K562 (cell line): ENCODE measurements around the gene NDUFAF8. TPM values are rescaled to one million over a fixed set of nuclear protein-coding genes. Genes with fewer than 3 reads are reported as not detected.

Experiments used
- CHD1 ChIP-seq: fragments of 200-600 bp; sonication (generic); IDR thresholded peaks from one replicate; pipeline ENCODE4 v1.6.1; 2012; ENCODE audit warnings: mild to moderate bottlenecking, moderate library complexity, low read length, inconsistent platforms
- HCFC1 ChIP-seq: IDR thresholded peaks from 2 replicates; pipeline ENCODE4 v1.6.1; 2012; ENCODE audit warnings: low read depth, low read length, improper control_type of control experiment
- IRF2 ChIP-seq: sonication (generic); formaldehyde crosslinking; IDR thresholded peaks from 2 replicates; pipeline ENCODE4 v1.8.1; 2022; ENCODE audit warnings: mild to moderate bottlenecking, missing genetic modification reagents
- LCOR ChIP-seq: sonication (generic); formaldehyde crosslinking; IDR thresholded peaks from 2 replicates; pipeline ENCODE4 v1.8.0; 2022; ENCODE audit warnings: mild to moderate bottlenecking, missing genetic modification reagents
- MAZ ChIP-seq, 2 experiments: fragments of 450-650 bp in 1 of 2; sonication (generic) in 1 of 2; formaldehyde crosslinking; IDR thresholded peaks in 1 of 2; conservative IDR thresholded peaks in 1 of 2; 2 replicates each; pipeline versions ENCODE4 v1.4.0 to v1.5.0; 2020; ENCODE audit warnings: mild to moderate bottlenecking in 1 of 2, missing genetic modification reagents in 1 of 2
- NFYB ChIP-seq: IDR thresholded peaks from 2 replicates; pipeline ENCODE4 v1.6.1; 2011; ENCODE audit warnings: mild to moderate bottlenecking, moderate library complexity; ENCODE audit not compliant: insufficient read length; ENCODE audit errors: extremely low read depth
- PHF21A ChIP-seq: fragments of 450-650 bp; IDR thresholded peaks from 2 replicates; pipeline ENCODE4 v1.6.1; 2017; ENCODE audit warnings: low read depth, borderline replicate concordance
- SIX5 ChIP-seq, 2 experiments: IDR thresholded peaks; 2 replicates each; pipeline ENCODE4 v1.6.1; 2011; ENCODE audit warnings: low read length in 2 of 2, borderline replicate concordance in 1 of 2, low read depth in 1 of 2, mild to moderate bottlenecking in 1 of 2, moderate library complexity in 1 of 2; ENCODE audit not compliant: insufficient read depth in 1 of 2
- SLC30A9 ChIP-seq: fragments of 250-450 bp; sonication (Bioruptor Pico); IDR thresholded peaks from 2 replicates; pipeline ENCODE4 v1.8.0; 2022; ENCODE audit warnings: mild to moderate bottlenecking, moderate library complexity
- SMARCA4 ChIP-seq: fragments of 450-650 bp; IDR thresholded peaks from 2 replicates; pipeline ENCODE4 v1.6.1; 2016
- TAL1 ChIP-seq: fragments of 450-650 bp; IDR thresholded peaks from 2 replicates; pipeline ENCODE4 v1.6.1; 2016; ENCODE audit warnings: mild to moderate bottlenecking
- TCF7L2 ChIP-seq: fragments of 150-350 bp; IDR thresholded peaks from 2 replicates; pipeline ENCODE4 v1.6.1; 2016; ENCODE audit warnings: low read depth, mild to moderate bottlenecking, low read length, moderate library complexity
- THRAP3 ChIP-seq: fragments of 450-650 bp; IDR thresholded peaks from 2 replicates; pipeline ENCODE4 v1.6.1; 2016; ENCODE audit warnings: mild to moderate bottlenecking, inconsistent platforms, borderline replicate concordance
- U2AF1 ChIP-seq: fragments of 200-400 bp; formaldehyde crosslinking; optimal IDR thresholded peaks from 2 replicates; pipeline ENCODE3; 2017; ENCODE audit warnings: mild to moderate bottlenecking, low read depth, low read length, moderate library complexity
- ZBED1 ChIP-seq: IDR thresholded peaks from 2 replicates; pipeline ENCODE4 v1.6.1; 2014
- ZFP36 ChIP-seq: fragments of 150-350 bp; IDR thresholded peaks from 2 replicates; pipeline ENCODE4 v1.6.1; 2018; ENCODE audit warnings: low read length, low read depth; ENCODE audit not compliant: partially characterized antibody
- ZNF551 ChIP-seq: fragments of 250-450 bp; sonication (Bioruptor Pico); IDR thresholded peaks from 2 replicates; pipeline ENCODE4 v1.5.0; 2021; ENCODE audit warnings: mild to moderate bottlenecking, moderate library complexity
- ZNF584 ChIP-seq: fragments of 200-800 bp; sonication (Bioruptor generic); IDR thresholded peaks from 2 replicates; pipeline ENCODE4 v1.6.1; 2016; ENCODE audit warnings: low read depth, mild to moderate bottlenecking, missing genetic modification characterization, missing compliant biosample characterization
- ZNF77 ChIP-seq: fragments of 250-450 bp; sonication (Bioruptor Pico); IDR thresholded peaks from 2 replicates; pipeline ENCODE4 v1.5.0; 2020
- polyA plus RNA-seq, 8 experiments: library from polyadenylated mRNA; depleted of rRNA in 4 of 8; stranded (reverse) in 5 of 8; unstranded in 3 of 8; fragments of >200 nt; fragmentation: Nextera tagmentation in 2 of 8; fragmentation: Illumina TruSeq in 1 of 8; extraction: Ambion mirVana in 2 of 8; extraction: Trizol in 1 of 8; gene quantifications; 2 replicates each; pipeline versions ENCODE4 v1.2.1 to v1.2.3, GENCODE V29; 2011 to 2014; ENCODE audit warnings: inconsistent platforms in 1 of 8, missing spikeins in 1 of 8
- total RNA-seq, 7 experiments: library from RNA; depleted of rRNA in 6 of 7; stranded (reverse); fragments of >200 nt in 6 of 7; fragmentation: Illumina TruSeq in 2 of 7; extraction: Trizol in 2 of 7; gene quantifications; 2 replicates each; pipeline versions ENCODE4 v1.2.1 to v1.2.3, GENCODE V29; 2011 to 2021; ENCODE audit warnings: low replicate concordance in 1 of 7
- TF ChIP-seq, protein P1 (sequence below): sonication (generic); formaldehyde crosslinking; IDR thresholded peaks from 2 replicates; pipeline ENCODE4 v1.8.0; 2022; ENCODE audit warnings: mild to moderate bottlenecking, missing genetic modification reagents
- TF ChIP-seq, protein P2 (sequence below), 2 experiments: IDR thresholded peaks in 1 of 2; conservative IDR thresholded peaks in 1 of 2; 2 replicates each; pipeline ENCODE4 v1.6.1; 2016; ENCODE audit warnings: low read depth in 2 of 2, mild to moderate bottlenecking in 1 of 2, missing compliant biosample characterization in 1 of 2, missing genetic modification characterization in 1 of 2, moderate library complexity in 1 of 2
- TF ChIP-seq, protein P3 (sequence below): fragments of 250-450 bp; sonication (Bioruptor Pico); IDR thresholded peaks from 2 replicates; pipeline ENCODE4 v1.8.0; 2022; ENCODE audit warnings: moderate library complexity, mild to moderate bottlenecking, inconsistent platforms
- TF ChIP-seq, protein P4 (sequence below): fragments of 250-450 bp; sonication (Bioruptor Pico); IDR thresholded peaks from 2 replicates; pipeline ENCODE4 v1.5.1; 2021; ENCODE audit warnings: mild to moderate bottlenecking

Gene NDUFAF8
- total and polyA plus RNA-seq, 9 of the 15 experiments (the other 6 are each of a cell fraction or from before 2014, with no cell fraction given), result 13.5 to 144 (median 90.0) TPM

DNA sequence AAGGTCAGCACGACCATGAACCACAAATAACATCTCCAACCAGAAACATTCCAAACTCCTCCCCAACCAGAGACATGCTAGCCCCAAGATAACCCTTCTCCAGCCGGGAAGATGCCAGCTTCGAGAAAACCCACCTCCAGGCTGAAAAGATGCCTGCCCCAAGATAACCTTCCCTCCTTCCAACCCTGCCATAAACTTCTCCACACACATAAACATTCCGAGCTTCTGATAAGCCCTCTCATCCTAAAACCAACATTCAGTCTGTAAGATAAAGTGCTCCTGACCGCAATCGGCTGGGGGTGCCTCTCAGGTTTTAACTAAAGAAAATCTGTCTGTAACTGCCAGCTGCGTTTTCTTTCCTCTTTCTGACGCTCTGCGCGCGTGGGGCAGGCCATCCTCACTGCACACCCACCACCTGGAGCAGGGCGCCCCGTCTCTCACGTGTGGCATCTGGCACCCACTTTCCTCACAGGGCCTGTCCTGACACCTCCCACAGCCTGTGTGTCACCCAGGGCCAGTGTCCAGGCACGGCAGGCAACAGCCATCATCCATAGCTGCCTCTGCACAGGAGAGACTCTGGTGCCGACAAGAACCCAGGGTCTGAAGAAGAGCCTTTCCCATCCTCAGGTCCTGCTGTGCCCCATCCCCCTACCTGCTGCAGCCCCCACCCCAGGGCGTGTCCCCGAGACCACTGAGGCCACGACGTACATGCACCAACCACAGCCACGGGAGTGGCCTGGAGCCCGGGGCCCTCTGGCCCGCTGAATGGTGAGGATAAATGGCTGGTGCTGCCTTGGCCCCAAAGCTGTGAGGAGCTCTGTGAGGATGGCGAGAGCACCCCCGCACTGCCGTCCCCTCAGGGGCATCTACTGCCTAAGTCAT is 3.9 kb upstream of the NDUFAF8 start (continued):
- 0 out of 2 replicates have a peak, but pooled peaks have one; percentile 30 for TF ChIP-seq IRF2 (CRISPR knock-in tag)
- TF ChIP-seq HCFC1, result no peak
- no peak for TF ChIP-seq U2AF1
- no peak for TF ChIP-seq SLC30A9
- peak; percentile 75; the same call in 1 of the 2 replicates for TF ChIP-seq SMARCA4
- TF ChIP-seq, protein P1, sequence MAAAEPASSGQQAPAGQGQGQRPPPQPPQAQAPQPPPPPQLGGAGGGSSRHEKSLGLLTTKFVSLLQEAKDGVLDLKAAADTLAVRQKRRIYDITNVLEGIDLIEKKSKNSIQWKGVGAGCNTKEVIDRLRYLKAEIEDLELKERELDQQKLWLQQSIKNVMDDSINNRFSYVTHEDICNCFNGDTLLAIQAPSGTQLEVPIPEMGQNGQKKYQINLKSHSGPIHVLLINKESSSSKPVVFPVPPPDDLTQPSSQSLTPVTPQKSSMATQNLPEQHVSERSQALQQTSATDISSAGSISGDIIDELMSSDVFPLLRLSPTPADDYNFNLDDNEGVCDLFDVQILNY (CRISPR knock-in tag), result no peak
- TF ChIP-seq ZBED1, result no peak
- TF ChIP-seq, protein P2, sequence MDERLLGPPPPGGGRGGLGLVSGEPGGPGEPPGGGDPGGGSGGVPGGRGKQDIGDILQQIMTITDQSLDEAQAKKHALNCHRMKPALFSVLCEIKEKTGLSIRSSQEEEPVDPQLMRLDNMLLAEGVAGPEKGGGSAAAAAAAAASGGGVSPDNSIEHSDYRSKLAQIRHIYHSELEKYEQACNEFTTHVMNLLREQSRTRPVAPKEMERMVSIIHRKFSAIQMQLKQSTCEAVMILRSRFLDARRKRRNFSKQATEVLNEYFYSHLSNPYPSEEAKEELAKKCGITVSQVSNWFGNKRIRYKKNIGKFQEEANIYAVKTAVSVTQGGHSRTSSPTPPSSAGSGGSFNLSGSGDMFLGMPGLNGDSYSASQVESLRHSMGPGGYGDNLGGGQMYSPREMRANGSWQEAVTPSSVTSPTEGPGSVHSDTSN (CRISPR knock-in tag; IDR thresholded peaks at IDR 0.05; ENCODE audit: low read depth), result no peak
- TF ChIP-seq, protein P2 (tag; conservative IDR thresholded peaks at IDR 0.05; ENCODE audit: low read depth), result peak; percentile 48; the same call in 1 of the 2 replicates
- TF ChIP-seq PHF21A, result peak; percentile 22; the same call in 1 of the 2 replicates
- peak; percentile 84 for TF ChIP-seq LCOR (CRISPR knock-in tag)
- TF ChIP-seq ZNF551 (CRISPR knock-in tag), result no peak
- no peak for TF ChIP-seq ZNF77 (CRISPR knock-in tag)
- TF ChIP-seq TAL1, result peak; percentile 67
- no peak for TF ChIP-seq CHD1
- no peak for TF ChIP-seq NFYB
- TF ChIP-seq, protein P3, sequence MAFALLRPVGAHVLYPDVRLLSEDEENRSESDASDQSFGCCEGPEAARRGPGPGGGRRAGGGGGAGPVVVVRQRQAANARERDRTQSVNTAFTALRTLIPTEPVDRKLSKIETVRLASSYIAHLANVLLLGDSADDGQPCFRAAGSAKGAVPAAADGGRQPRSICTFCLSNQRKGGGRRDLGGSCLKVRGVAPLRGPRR (CRISPR knock-in tag), result no peak
- no peak for TF ChIP-seq SIX5 (IDR thresholded peaks at IDR 0.05; ENCODE audit: borderline replicate concordance in 1 of 2, insufficient read depth in 1 of 2, low read depth in 1 of 2, low read length in 2 of 2)
- no peak for TF ChIP-seq TCF7L2
- no peak for TF ChIP-seq ZFP36
- TF ChIP-seq MAZ (CRISPR knock-in tag; conservative IDR thresholded peaks at IDR 0.05 in 1 of 2, IDR thresholded peaks at IDR 0.05 in 1 of 2), result peak in 1 of 2 experiments; percentile 23; a peak in 1 of 4 replicates
- TF ChIP-seq ZNF584 (CRISPR knock-in tag), result 0 out of 2 replicates have a peak, but pooled peaks have one; percentile 41
- TF ChIP-seq THRAP3, result no peak
- TF ChIP-seq, protein P4, sequence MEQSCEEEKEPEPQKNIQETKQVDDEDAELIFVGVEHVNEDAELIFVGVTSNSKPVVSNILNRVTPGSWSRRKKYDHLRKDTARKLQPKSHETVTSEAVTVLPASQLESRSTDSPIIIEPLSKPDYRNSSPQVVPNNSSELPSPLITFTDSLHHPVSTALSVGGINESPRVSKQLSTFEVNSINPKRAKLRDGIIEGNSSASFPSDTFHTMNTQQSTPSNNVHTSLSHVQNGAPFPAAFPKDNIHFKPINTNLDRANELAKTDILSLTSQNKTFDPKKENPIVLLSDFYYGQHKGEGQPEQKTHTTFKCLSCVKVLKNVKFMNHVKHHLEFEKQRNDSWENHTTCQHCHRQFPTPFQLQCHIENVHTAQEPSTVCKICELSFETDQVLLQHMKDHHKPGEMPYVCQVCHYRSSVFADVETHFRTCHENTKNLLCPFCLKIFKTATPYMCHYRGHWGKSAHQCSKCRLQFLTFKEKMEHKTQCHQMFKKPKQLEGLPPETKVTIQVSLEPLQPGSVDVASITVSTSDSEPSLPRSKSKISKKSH (CRISPR knock-in tag), result no peak
